NB4 (cell line): ENCODE data around the gene DIRAS2.

ENCODE experiments used
- DNase-seq: peaks from one replicate; pipeline ENCODE4 v3.0.0; 2010; ENCODE audit warnings: low read depth
- H3K4me3 ChIP-seq: one replicate; pipeline ENCODE4 v1.5.1; 2011; ENCODE audit warnings: mild to moderate bottlenecking, low read depth, low read length, moderate library complexity
- CTCF ChIP-seq: IDR thresholded peaks from one replicate; pipeline ENCODE4 v1.5.1; 2012; ENCODE audit warnings: low read depth, low read length
- MAX ChIP-seq: IDR thresholded peaks from 2 replicates; pipeline ENCODE4 v1.6.1; 2011; ENCODE audit warnings: low read depth, low read length
- MYC ChIP-seq: IDR thresholded peaks from 2 replicates; pipeline ENCODE4 v1.6.1; 2011; ENCODE audit warnings: low read depth, low read length
- POLR2A ChIP-seq: IDR thresholded peaks from 2 replicates; pipeline ENCODE4 v1.6.1; 2011; ENCODE audit warnings: mild to moderate bottlenecking; ENCODE audit not compliant: insufficient read length; ENCODE audit errors: extremely low read depth

Gene DIRAS2

GRCh38 chr9:90641884-90642487 is 638 bp downstream of the DIRAS2 start:
- TF ChIP-seq MYC: no peak
- TF ChIP-seq MAX: no peak
- no peak for TF ChIP-seq CTCF
- TF ChIP-seq POLR2A: no peak
- H3K4me3 ChIP-seq: no peak overlapping the region
- DNase-seq: no peak

GRCh38 chr9:90641086-90641485 is 1.5 kb downstream of the DIRAS2 start:
- no peak for DNase-seq
- TF ChIP-seq MAX (no peak), MYC (no peak), POLR2A (no peak), CTCF (no peak)
- H3K4me3 ChIP-seq: no peak overlapping the region

GRCh38 chr9:90640361-90640760 is 2.3 kb downstream of the DIRAS2 start:
- TF ChIP-seq MAX (no peak), POLR2A (no peak), MYC (no peak), CTCF (no peak)
- no peak for DNase-seq
- no peak overlapping the region for H3K4me3 ChIP-seq

GRCh38 chr9:90637626-90638025 is 5.0 kb downstream of the DIRAS2 start:
- no peak overlapping the region for H3K4me3 ChIP-seq
- no peak for TF ChIP-seq MYC
- no peak for TF ChIP-seq CTCF
- no peak for TF ChIP-seq POLR2A
- no peak for TF ChIP-seq MAX
- DNase-seq: no peak

- DNase-seq: no peak
- no peak overlapping the region for H3K4me3 ChIP-seq
- TF ChIP-seq CTCF (no peak), POLR2A (no peak), MYC (no peak), MAX (no peak)
These were observed 9.9 kb downstream of the DIRAS2 start for GRCh38 chr9:90632647-90633207.
